Suprapubic skin (tissue), 4 donors: ENCODE results near the gene PFDN2.

Source experiments
- EP300 ChIP-seq: sonication (generic); formaldehyde crosslinking; IDR thresholded peaks from one replicate; pipeline ENCODE4 v1.6.1; 2017; ENCODE audit warnings: antibody characterized with exemption
- POLR2A ChIP-seq, 2 donors: fragments of 450-650 bp; IDR thresholded peaks; one replicate each; pipeline ENCODE4 v1.6.1; 2017; ENCODE audit warnings: antibody characterized with exemption in 2 of 2, mild to moderate bottlenecking in 2 of 2, moderate library complexity in 2 of 2
- POLR2AphosphoS5 ChIP-seq, 3 donors: sonication (generic); formaldehyde crosslinking; IDR thresholded peaks; one replicate each; pipeline ENCODE4 v1.6.1; 2017; ENCODE audit warnings: antibody characterized with exemption in 3 of 3
- TF ChIP-seq, protein P1 (sequence below), 2 donors: fragments of 200-600 bp in 1 of 2; fragments of 450-650 bp in 1 of 2; sonication (generic) in 1 of 2; IDR thresholded peaks; one replicate each; pipeline ENCODE4 v1.5.1; 2016 to 2019; ENCODE audit warnings: antibody characterized with exemption in 2 of 2, mild to moderate bottlenecking in 1 of 2, moderate library complexity in 1 of 2

DNA sequence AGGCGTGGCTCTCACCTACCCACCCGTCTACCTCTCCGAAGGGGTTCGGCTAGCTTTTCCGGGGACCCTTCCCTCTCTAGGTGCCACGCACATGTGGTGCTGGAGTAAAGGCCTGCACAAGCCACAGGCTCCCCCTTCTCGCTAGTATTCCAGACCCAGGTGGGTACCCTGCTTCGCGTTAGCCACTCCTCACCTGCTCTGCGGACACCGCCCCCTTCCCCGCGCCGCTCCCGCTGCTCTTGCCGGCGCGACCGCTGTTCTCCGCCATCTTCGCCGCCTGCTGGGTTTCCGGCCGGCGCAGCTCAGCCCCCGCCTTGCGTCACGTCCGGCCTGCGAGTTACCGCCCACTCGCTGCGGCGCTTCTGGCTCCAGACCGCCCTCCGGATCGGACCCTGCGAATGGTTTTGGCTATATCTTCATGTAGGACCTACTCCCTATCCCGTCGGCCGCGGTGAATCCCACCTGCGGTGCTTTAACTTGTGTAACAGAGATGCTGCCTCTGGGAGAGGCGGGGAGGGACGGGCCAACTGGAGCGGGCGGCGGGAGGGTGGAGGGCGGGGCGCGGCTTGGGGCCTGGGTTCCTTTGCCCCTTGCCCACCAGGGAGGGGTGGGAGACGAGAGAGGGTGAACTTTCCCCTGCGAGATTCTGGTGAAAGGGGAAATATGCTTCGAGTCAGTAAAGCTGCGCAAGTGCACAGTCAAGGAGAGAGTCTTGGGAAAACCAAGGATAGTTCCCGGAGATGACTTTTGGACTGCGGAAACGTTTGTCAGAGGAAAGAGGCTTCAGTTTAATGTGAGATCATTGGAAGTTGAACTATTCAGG, at the start of gene PFDN2, which contains the start of gene NIT1:
- TF ChIP-seq POLR2AphosphoS5 (IDR thresholded peaks at IDR 0.05), result peak; percentile 92 to 96 (median 95)
- TF ChIP-seq, protein P1, sequence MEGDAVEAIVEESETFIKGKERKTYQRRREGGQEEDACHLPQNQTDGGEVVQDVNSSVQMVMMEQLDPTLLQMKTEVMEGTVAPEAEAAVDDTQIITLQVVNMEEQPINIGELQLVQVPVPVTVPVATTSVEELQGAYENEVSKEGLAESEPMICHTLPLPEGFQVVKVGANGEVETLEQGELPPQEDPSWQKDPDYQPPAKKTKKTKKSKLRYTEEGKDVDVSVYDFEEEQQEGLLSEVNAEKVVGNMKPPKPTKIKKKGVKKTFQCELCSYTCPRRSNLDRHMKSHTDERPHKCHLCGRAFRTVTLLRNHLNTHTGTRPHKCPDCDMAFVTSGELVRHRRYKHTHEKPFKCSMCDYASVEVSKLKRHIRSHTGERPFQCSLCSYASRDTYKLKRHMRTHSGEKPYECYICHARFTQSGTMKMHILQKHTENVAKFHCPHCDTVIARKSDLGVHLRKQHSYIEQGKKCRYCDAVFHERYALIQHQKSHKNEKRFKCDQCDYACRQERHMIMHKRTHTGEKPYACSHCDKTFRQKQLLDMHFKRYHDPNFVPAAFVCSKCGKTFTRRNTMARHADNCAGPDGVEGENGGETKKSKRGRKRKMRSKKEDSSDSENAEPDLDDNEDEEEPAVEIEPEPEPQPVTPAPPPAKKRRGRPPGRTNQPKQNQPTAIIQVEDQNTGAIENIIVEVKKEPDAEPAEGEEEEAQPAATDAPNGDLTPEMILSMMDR (IDR thresholded peaks at IDR 0.05), result no peak
- peak; percentile 84 to 90 for TF ChIP-seq POLR2A (IDR thresholded peaks at IDR 0.05)
- no peak for TF ChIP-seq EP300
